ENCODE results near the gene KRTAP4-16. TPM values are rescaled to one million over a fixed set of nuclear protein-coding genes. Genes with fewer than 3 reads are reported as not detected.

Gene KRTAP4-16
- total and polyA plus RNA-seq, 2 donors (not counting 1 experiment from before 2014, with no cell fraction given) = not detected

DNA sequence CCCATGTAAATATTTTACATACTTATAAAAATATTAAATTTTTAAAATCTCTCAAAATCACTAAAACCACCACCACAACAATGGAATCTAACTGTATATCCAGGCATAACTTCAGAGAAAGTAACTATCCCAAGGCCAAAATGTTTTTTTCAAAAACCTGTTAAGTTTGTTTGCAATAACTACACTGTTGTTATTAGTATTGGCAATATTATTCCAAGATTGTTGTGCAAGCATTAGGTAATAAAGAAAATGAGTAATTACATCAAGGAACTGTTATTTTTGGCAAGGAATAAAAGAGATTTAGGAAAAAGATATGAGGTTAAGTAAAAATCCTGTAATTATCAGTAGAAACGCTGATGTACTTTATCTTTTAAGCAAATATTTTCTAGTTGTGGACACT lies 25.4 kb upstream of the KRTAP4-16 start:
- no peak for ATAC-seq (ENCODE audit: low read depth)
- Histone ChIP-seq H3K4me2 (replicated peaks; ENCODE audit: low read depth, low read length, poor library complexity, severe bottlenecking) (no peak overlapping the region), H3K9ac (ENCODE audit: low read length) (no peak overlapping the region), H4K20me1 (ENCODE audit: control insufficient read depth, insufficient read depth, low read length, poor library complexity, severe bottlenecking) (no peaks in the 10 kb centered on the region), H3K4me3 (ENCODE audit: control extremely low read depth in 1 of 5, extremely low read depth in 1 of 5, insufficient read depth in 1 of 5, low read depth in 2 of 5, low read length in 4 of 5) (no peak overlapping the region), H2AFZ (ENCODE audit: insufficient read depth, low read depth, low read length, poor library complexity, severe bottlenecking) (no peak overlapping the region), H3K9me3 (ENCODE audit: control extremely low read depth in 1 of 3, control insufficient read depth in 2 of 3, insufficient read depth in 1 of 3, low read length in 2 of 3) (no peaks in the 10 kb centered on the region), H3K27me3 (replicated peaks in 1 of 4; ENCODE audit: control extremely low read depth in 1 of 4, control insufficient read depth in 3 of 4, insufficient read depth in 4 of 4, low read length in 3 of 4) (no peaks in the 10 kb centered on the region), H3K79me2 (ENCODE audit: control insufficient read depth, insufficient read depth, low read length) (no peaks in the 10 kb centered on the region), H3K36me3 (replicated peaks in 1 of 2; ENCODE audit: control extremely low read depth in 1 of 2, control insufficient read depth in 1 of 2, extremely low read depth in 1 of 2, insufficient read depth in 2 of 2, low read length in 1 of 2) (no peaks in the 10 kb centered on the region), H3K27ac (ENCODE audit: low read length in 2 of 2) (no peak overlapping the region), H3K4me1 (ENCODE audit: control insufficient read depth in 2 of 2, insufficient read depth in 2 of 2, low read length in 2 of 2) (peaks cover 15 to 24% of the 10 kb centered on the region in 2 donors)
- TF ChIP-seq, protein P1, sequence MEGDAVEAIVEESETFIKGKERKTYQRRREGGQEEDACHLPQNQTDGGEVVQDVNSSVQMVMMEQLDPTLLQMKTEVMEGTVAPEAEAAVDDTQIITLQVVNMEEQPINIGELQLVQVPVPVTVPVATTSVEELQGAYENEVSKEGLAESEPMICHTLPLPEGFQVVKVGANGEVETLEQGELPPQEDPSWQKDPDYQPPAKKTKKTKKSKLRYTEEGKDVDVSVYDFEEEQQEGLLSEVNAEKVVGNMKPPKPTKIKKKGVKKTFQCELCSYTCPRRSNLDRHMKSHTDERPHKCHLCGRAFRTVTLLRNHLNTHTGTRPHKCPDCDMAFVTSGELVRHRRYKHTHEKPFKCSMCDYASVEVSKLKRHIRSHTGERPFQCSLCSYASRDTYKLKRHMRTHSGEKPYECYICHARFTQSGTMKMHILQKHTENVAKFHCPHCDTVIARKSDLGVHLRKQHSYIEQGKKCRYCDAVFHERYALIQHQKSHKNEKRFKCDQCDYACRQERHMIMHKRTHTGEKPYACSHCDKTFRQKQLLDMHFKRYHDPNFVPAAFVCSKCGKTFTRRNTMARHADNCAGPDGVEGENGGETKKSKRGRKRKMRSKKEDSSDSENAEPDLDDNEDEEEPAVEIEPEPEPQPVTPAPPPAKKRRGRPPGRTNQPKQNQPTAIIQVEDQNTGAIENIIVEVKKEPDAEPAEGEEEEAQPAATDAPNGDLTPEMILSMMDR (IDR thresholded peaks at IDR 0.05) = no peak
- TF ChIP-seq EZH2 (IDR thresholded peaks at IDR 0.05; ENCODE audit: borderline replicate concordance, insufficient read depth, low read depth, low read length, poor library complexity, severe bottlenecking) = no peak
- Mint-ChIP-seq H3K27ac (no peak overlapping the region), H3K9me3 (ENCODE audit: insufficient read depth) (no peaks in the 10 kb centered on the region), H3K4me1 (peaks cover 7% of the 10 kb centered on the region), H3K27me3 (peaks cover 10% of the 10 kb centered on the region), H3K4me3 (no peak overlapping the region)
- no CpG with 5 or more reads among the region's 1 CpG for WGBS (ENCODE audit: insufficient coverage)
- POLR2A ChIA-PET = no interaction called here
- intact Hi-C loops (cut with micrococcal nuclease) = no loop called here
- CTCF ChIA-PET = no interaction called here
- DNase-seq = no peak

DNA sequence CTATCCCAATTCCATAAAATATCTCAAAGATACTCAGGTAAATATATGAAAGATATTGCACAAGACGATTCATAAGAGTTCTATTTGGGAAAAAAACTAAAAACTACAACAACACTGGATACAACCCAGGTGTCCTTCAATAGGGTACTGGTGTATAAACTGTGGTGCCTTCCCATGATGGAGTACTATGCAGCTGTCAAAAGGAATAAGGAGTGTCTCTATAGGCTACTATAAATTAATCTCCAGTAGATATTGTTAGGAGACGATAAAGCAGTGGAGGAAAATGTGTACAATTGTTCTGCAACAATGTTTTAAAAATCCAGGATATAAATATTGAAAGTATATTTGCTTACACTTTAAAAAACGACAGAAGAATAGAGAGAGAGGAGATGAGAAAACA lies 24.4 kb upstream of the KRTAP4-16 start:
- Mint-ChIP-seq H3K27me3 (peaks cover 10% of the 10 kb centered on the region), H3K27ac (no peak overlapping the region), H3K4me1 (peaks cover 5% of the 10 kb centered on the region), H3K4me3 (no peak overlapping the region), H3K9me3 (ENCODE audit: insufficient read depth) (no peaks in the 10 kb centered on the region)
- TF ChIP-seq, protein P1 (IDR thresholded peaks at IDR 0.05) = no peak
- TF ChIP-seq EZH2 (IDR thresholded peaks at IDR 0.05; ENCODE audit: borderline replicate concordance, insufficient read depth, low read depth, low read length, poor library complexity, severe bottlenecking) = no peak
- Histone ChIP-seq H3K4me1 (ENCODE audit: control insufficient read depth in 2 of 2, insufficient read depth in 2 of 2, low read length in 2 of 2) (peaks cover 21 to 24% of the 10 kb centered on the region in 2 donors), H3K9me3 (ENCODE audit: control extremely low read depth in 1 of 3, control insufficient read depth in 2 of 3, insufficient read depth in 1 of 3, low read length in 2 of 3) (peaks cover 0 to 5% (median 3%) of the 10 kb centered on the region in 3 donors), H3K4me2 (replicated peaks; ENCODE audit: low read depth, low read length, poor library complexity, severe bottlenecking) (no peak overlapping the region), H3K4me3 (ENCODE audit: control extremely low read depth in 1 of 5, extremely low read depth in 1 of 5, insufficient read depth in 1 of 5, low read depth in 2 of 5, low read length in 4 of 5) (no peak overlapping the region), H3K36me3 (replicated peaks in 1 of 2; ENCODE audit: control extremely low read depth in 1 of 2, control insufficient read depth in 1 of 2, extremely low read depth in 1 of 2, insufficient read depth in 2 of 2, low read length in 1 of 2) (no peaks in the 10 kb centered on the region), H3K27me3 (replicated peaks in 1 of 4; ENCODE audit: control extremely low read depth in 1 of 4, control insufficient read depth in 3 of 4, insufficient read depth in 4 of 4, low read length in 3 of 4) (no peaks in the 10 kb centered on the region), H3K9ac (ENCODE audit: low read length) (no peak overlapping the region), H3K27ac (ENCODE audit: low read length in 2 of 2) (no peak overlapping the region), H4K20me1 (ENCODE audit: control insufficient read depth, insufficient read depth, low read length, poor library complexity, severe bottlenecking) (no peaks in the 10 kb centered on the region), H2AFZ (ENCODE audit: insufficient read depth, low read depth, low read length, poor library complexity, severe bottlenecking) (no peak overlapping the region), H3K79me2 (ENCODE audit: control insufficient read depth, insufficient read depth, low read length) (no peaks in the 10 kb centered on the region)
- ChIA-PET POLR2A (no interaction called here), CTCF (no interaction called here)
- intact Hi-C loops (cut with micrococcal nuclease) = no loop called here
- ATAC-seq (ENCODE audit: low read depth) = no peak
- no peak for DNase-seq
- WGBS (ENCODE audit: insufficient coverage) = no CpG with 5 or more reads among the region's 3 CpGs

Data from B cell (primary cell).